Activated CD4-positive, alpha-beta T cell treated with anti-CD3 and anti-CD28 coated beads, Interleukin-2, amount 10 ng/mL, durations not matched to agents 24 days and 14 days (primary cell): ENCODE data around the gene LRRC46. TPM values are rescaled to one million over a fixed set of nuclear protein-coding genes. Genes with fewer than 3 reads are reported as not detected.

Experiments used
- total RNA-seq: library from RNA; stranded (reverse); gene quantifications from 2 replicates; pipeline ENCODE4 v1.2.3, GENCODE V29; 2022

LRRC46 gene
- total RNA-seq, 1 donor from 2014 or later = 0.44 TPM

Other genes starting within 250 kb of the LRRC46 start
- 727 and 736 TPM in 2 replicates for gene KPNB1, start 181.8 kb upstream of the LRRC46 start, total RNA-seq
- 9.3 and 10.9 TPM in 2 replicates for gene TBKBP1, start 137.5 kb upstream of the LRRC46 start, total RNA-seq
- gene TBX21, start 98.4 kb upstream of the LRRC46 start, total RNA-seq = 63.0 and 66.4 TPM in 2 replicates
- gene OSBPL7, start 9.9 kb upstream of the LRRC46 start, total RNA-seq = 18.1 and 18.4 TPM in 2 replicates
- 55.0 and 58.3 TPM in 2 replicates for gene MRPL10, start 129 bp upstream of the LRRC46 start, total RNA-seq
- gene SCRN2, start 9.6 kb downstream of the LRRC46 start, total RNA-seq = 24.3 and 24.8 TPM in 2 replicates
- 0.05 TPM in 2 replicates for gene SP6, start 19.5 kb downstream of the LRRC46 start, total RNA-seq
- 18.3 and 21.7 TPM in 2 replicates for gene SP2, start 64.6 kb downstream of the LRRC46 start, total RNA-seq
- 61.5 and 69.4 TPM in 2 replicates for gene PNPO, start 109.9 kb downstream of the LRRC46 start, total RNA-seq
- not detected in 2 replicates for gene PRR15L, start 126.2 kb downstream of the LRRC46 start, total RNA-seq
- gene CDK5RAP3, start 139.4 kb downstream of the LRRC46 start, total RNA-seq = 192 and 202 TPM in 2 replicates
- 4.4 and 4.5 TPM in 2 replicates for gene COPZ2, start 206.1 kb downstream of the LRRC46 start, total RNA-seq
- 85.2 and 93.1 TPM in 2 replicates for gene NFE2L1, start 216.7 kb downstream of the LRRC46 start, total RNA-seq